SU-DHL-6 (cell line): Measurements from ENCODE around the gene ARHGEF4.

ENCODE experiments used
- EZH2phosphoT487 ChIP-seq: fragments of 200-600 bp; sonication (generic), shearing (Covaris generic); conservative IDR thresholded peaks from 2 replicates; pipeline ENCODE4 v1.6.1; 2018; ENCODE audit warnings: mild to moderate bottlenecking, antibody characterized with exemption, low read length, moderate library complexity, mixed read lengths
- TF ChIP-seq, protein P1 (sequence below): fragments of 200-600 bp; sonication (generic); IDR thresholded peaks from one replicate; pipeline ENCODE4 v1.5.1; 2017; ENCODE audit warnings: antibody characterized with exemption, mild to moderate bottlenecking, low read length, moderate library complexity; ENCODE audit not compliant: insufficient read depth, poor library complexity, severe bottlenecking

- TF ChIP-seq, protein P1, sequence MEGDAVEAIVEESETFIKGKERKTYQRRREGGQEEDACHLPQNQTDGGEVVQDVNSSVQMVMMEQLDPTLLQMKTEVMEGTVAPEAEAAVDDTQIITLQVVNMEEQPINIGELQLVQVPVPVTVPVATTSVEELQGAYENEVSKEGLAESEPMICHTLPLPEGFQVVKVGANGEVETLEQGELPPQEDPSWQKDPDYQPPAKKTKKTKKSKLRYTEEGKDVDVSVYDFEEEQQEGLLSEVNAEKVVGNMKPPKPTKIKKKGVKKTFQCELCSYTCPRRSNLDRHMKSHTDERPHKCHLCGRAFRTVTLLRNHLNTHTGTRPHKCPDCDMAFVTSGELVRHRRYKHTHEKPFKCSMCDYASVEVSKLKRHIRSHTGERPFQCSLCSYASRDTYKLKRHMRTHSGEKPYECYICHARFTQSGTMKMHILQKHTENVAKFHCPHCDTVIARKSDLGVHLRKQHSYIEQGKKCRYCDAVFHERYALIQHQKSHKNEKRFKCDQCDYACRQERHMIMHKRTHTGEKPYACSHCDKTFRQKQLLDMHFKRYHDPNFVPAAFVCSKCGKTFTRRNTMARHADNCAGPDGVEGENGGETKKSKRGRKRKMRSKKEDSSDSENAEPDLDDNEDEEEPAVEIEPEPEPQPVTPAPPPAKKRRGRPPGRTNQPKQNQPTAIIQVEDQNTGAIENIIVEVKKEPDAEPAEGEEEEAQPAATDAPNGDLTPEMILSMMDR = no peak
- no peak for TF ChIP-seq EZH2phosphoT487
Measured at GRCh38 chr2:130957915-130958314, 121.2 kb downstream of the ARHGEF4 start.
